HL-60 (cell line): ENCODE results near the gene FSTL5.

Experiments
- DNase-seq, 2 experiments: peaks; one replicate each; pipeline ENCODE4 v3.0.0-alpha.2; 2010 to 2020; ENCODE audit warnings: low read depth in 1 of 2, low spot score in 1 of 2
- H3K27ac ChIP-seq: fragments of 250-450 bp; sonication (Bioruptor Pico); replicated peaks from 2 replicates; pipeline ENCODE4 v1.5.1; 2020; ENCODE audit warnings: mild to moderate bottlenecking, moderate library complexity
- H3K27me3 ChIP-seq: fragments of 250-450 bp; sonication (Bioruptor Pico); 2 replicates; pipeline ENCODE4 v1.5.1; 2021; ENCODE audit warnings: mild to moderate bottlenecking, moderate library complexity; ENCODE audit not compliant: insufficient read depth, poor library complexity, severe bottlenecking
- H3K4me3 ChIP-seq: replicated peaks from 2 replicates; pipeline ENCODE4 v1.5.1; 2011; ENCODE audit warnings: mild to moderate bottlenecking, control low read depth, low read length; ENCODE audit not compliant: insufficient read depth
- CTCF ChIP-seq: IDR thresholded peaks from one replicate; pipeline ENCODE4 v1.5.1; 2011; ENCODE audit warnings: low read length, control low read depth, inconsistent platforms; ENCODE audit not compliant: insufficient read depth
- GABPA ChIP-seq: IDR thresholded peaks from 2 replicates; pipeline ENCODE4 v1.6.1; 2012; ENCODE audit warnings: low read depth
- POLR2AphosphoS5 ChIP-seq: IDR thresholded peaks from 2 replicates; pipeline ENCODE4 v1.6.1; 2012; ENCODE audit warnings: low read depth
- REST ChIP-seq: IDR thresholded peaks from 2 replicates; pipeline ENCODE4 v1.6.1; 2012; ENCODE audit warnings: low read depth; ENCODE audit not compliant: insufficient replicate concordance
- SPI1 ChIP-seq: IDR thresholded peaks from 2 replicates; pipeline ENCODE4 v1.6.1; 2012; ENCODE audit warnings: low read depth, mild to moderate bottlenecking, borderline replicate concordance

Gene FSTL5

GRCh38 chr4:161988946-161989345 is 174.9 kb downstream of the FSTL5 start:
- DNase-seq, result no peak
- TF ChIP-seq POLR2AphosphoS5 (no peak), REST (no peak), CTCF (no peak), SPI1 (no peak), GABPA (no peak)
- H3K27ac ChIP-seq, result no peak overlapping the region
- no peak overlapping the region for H3K4me3 ChIP-seq
- no peaks in the 10 kb centered on the region for H3K27me3 ChIP-seq

GRCh38 chr4:161987611-161988010 is 176.2 kb downstream of the FSTL5 start:
- DNase-seq, result no peak
- H3K27ac ChIP-seq, result no peak overlapping the region
- TF ChIP-seq CTCF (no peak), REST (no peak), POLR2AphosphoS5 (no peak), SPI1 (no peak), GABPA (no peak)
- H3K27me3 ChIP-seq, result no peaks in the 10 kb centered on the region
- no peak overlapping the region for H3K4me3 ChIP-seq

- DNase-seq, result no peak
- no peak overlapping the region for H3K4me3 ChIP-seq
- H3K27me3 ChIP-seq, result no peaks in the 10 kb centered on the region
- TF ChIP-seq CTCF (no peak), SPI1 (no peak), GABPA (no peak), REST (no peak), POLR2AphosphoS5 (no peak)
- no peak overlapping the region for H3K27ac ChIP-seq
Observed at GRCh38 chr4:161952382-161952781, 211.4 kb downstream of the FSTL5 start.
